Stomach (tissue), 4 donors: ENCODE measurements around the gene SYCP2.

Source experiments
- EP300 ChIP-seq: sonication (generic); formaldehyde crosslinking; IDR thresholded peaks from one replicate; pipeline ENCODE4 v1.6.1; 2017; ENCODE audit warnings: antibody characterized with exemption
- POLR2A ChIP-seq, 4 donors: fragments of 450-650 bp; IDR thresholded peaks; one replicate each; pipeline ENCODE4 v1.6.1; 2016; ENCODE audit warnings: antibody characterized with exemption in 4 of 4, control low read depth in 2 of 4, mild to moderate bottlenecking in 1 of 4, moderate library complexity in 1 of 4
- POLR2AphosphoS5 ChIP-seq, 3 donors: sonication (generic); formaldehyde crosslinking; IDR thresholded peaks; one replicate each; pipeline ENCODE4 v1.6.1; 2016; ENCODE audit warnings: antibody characterized with exemption in 3 of 3
- TF ChIP-seq, protein P1 (sequence below), 7 experiments: fragments of 450-650 bp in 4 of 7; fragments of 200-600 bp in 3 of 7; sonication (generic) in 3 of 7; IDR thresholded peaks; one replicate each; pipeline ENCODE4 v1.5.1; 2016 to 2019; ENCODE audit warnings: antibody characterized with exemption in 7 of 7, control low read depth in 2 of 7, mild to moderate bottlenecking in 1 of 7

DNA sequence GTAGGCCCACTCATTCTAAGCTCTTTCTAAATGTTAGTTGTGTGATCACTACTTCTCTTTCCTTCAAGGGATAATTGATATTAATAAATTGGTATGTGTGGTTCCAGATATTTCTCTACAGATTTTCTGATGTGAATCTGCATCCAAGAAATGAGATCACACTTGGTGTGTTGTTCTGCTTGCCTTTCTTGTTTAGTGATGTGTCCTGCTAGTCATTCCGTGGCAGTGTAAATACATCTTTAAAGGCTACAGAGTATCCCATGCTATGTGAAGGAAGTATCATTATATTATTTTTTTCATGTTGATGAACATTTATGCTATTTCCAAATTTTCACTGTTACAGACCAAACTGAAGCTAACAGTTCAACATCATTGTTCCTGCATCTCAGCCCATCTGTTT is 38.0 kb upstream of the SYCP2 start:
- TF ChIP-seq POLR2A (IDR thresholded peaks at IDR 0.05), result no peak
- TF ChIP-seq, protein P1, sequence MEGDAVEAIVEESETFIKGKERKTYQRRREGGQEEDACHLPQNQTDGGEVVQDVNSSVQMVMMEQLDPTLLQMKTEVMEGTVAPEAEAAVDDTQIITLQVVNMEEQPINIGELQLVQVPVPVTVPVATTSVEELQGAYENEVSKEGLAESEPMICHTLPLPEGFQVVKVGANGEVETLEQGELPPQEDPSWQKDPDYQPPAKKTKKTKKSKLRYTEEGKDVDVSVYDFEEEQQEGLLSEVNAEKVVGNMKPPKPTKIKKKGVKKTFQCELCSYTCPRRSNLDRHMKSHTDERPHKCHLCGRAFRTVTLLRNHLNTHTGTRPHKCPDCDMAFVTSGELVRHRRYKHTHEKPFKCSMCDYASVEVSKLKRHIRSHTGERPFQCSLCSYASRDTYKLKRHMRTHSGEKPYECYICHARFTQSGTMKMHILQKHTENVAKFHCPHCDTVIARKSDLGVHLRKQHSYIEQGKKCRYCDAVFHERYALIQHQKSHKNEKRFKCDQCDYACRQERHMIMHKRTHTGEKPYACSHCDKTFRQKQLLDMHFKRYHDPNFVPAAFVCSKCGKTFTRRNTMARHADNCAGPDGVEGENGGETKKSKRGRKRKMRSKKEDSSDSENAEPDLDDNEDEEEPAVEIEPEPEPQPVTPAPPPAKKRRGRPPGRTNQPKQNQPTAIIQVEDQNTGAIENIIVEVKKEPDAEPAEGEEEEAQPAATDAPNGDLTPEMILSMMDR (IDR thresholded peaks at IDR 0.05), result no peak
- TF ChIP-seq EP300, result no peak
- no peak for TF ChIP-seq POLR2AphosphoS5 (IDR thresholded peaks at IDR 0.05)
